WTC11 (cell line): ENCODE measurements around the gene ZBTB20. TPM values are rescaled to one million over a fixed set of nuclear protein-coding genes. Genes with fewer than 3 reads are reported as not detected.

Source experiments
- ATAC-seq: fragments of 200-7000 bp; cut with Tn5 transposase; 2 replicates; pipeline ENCODE4 v1.10.0; 2021; ENCODE audit warnings: mild to moderate bottlenecking, moderate library complexity
- CTCF ChIA-PET: fragments of 300-600 bp; sonication (Branson Sonifier 250); formaldehyde crosslinking; loops from one replicate; lab custom pipeline; 2021; ENCODE audit warnings: antibody characterized with exemption; lab: Charles Lee
- POLR2A ChIA-PET: fragments of 350-600 bp; sonication (Branson Sonifier 250); formaldehyde crosslinking; loops from one replicate; lab custom pipeline; 2021; ENCODE audit warnings: antibody characterized with exemption; lab: Charles Lee
- DNase-seq: peaks from one replicate; pipeline ENCODE4 v3.0.0; 2021; ENCODE audit warnings: low spot score
- H3K27ac Mint-ChIP-seq: 2 replicates; pipeline ENCODE4 v1.8.0; 2021; ENCODE audit warnings: mixed read lengths
- H3K27me3 Mint-ChIP-seq: 2 replicates; pipeline ENCODE4 v1.8.0; 2021; ENCODE audit warnings: low read depth, mild to moderate bottlenecking, moderate library complexity, mixed read lengths
- H3K36me3 Mint-ChIP-seq: 2 replicates; pipeline ENCODE4 v1.8.0; 2021; ENCODE audit warnings: mixed read lengths
- H3K4me1 Mint-ChIP-seq: 2 replicates; pipeline ENCODE4 v1.8.0; 2022; ENCODE audit warnings: mixed read lengths
- H3K4me3 Mint-ChIP-seq: 2 replicates; pipeline ENCODE4 v1.8.0; 2021; ENCODE audit warnings: mild to moderate bottlenecking, moderate library complexity, mixed read lengths
- H3K9me3 Mint-ChIP-seq: 2 replicates; pipeline ENCODE4 v1.8.0; 2021; ENCODE audit warnings: mixed read lengths
- AFF4 ChIP-seq: sonication (generic); formaldehyde crosslinking; IDR thresholded peaks from 2 replicates; pipeline ENCODE4 v1.8.1; 2023; ENCODE audit warnings: mild to moderate bottlenecking, missing genetic modification reagents, borderline replicate concordance
- ATF1 ChIP-seq: sonication (generic); formaldehyde crosslinking; IDR thresholded peaks from 2 replicates; pipeline ENCODE4 v1.8.1; 2023; ENCODE audit warnings: mild to moderate bottlenecking, moderate library complexity, missing genetic modification reagents
- E2F1 ChIP-seq: sonication (generic); formaldehyde crosslinking; IDR thresholded peaks from 2 replicates; pipeline ENCODE4 v1.8.0; 2022; ENCODE audit warnings: mild to moderate bottlenecking, missing genetic modification reagents
- ELF4 ChIP-seq: sonication (generic); formaldehyde crosslinking; IDR thresholded peaks from 2 replicates; pipeline ENCODE4 v1.8.1; 2022; ENCODE audit warnings: low read depth, mild to moderate bottlenecking, moderate library complexity, missing genetic modification reagents
- ERG ChIP-seq: fragments of 250-450 bp; sonication (Bioruptor Pico); IDR thresholded peaks from 2 replicates; pipeline ENCODE4 v1.8.0; 2021; ENCODE audit warnings: mild to moderate bottlenecking
- FOXJ3 ChIP-seq: sonication (generic); formaldehyde crosslinking; IDR thresholded peaks from 2 replicates; pipeline ENCODE4 v1.9.0; 2021; ENCODE audit warnings: missing genetic modification reagents, mild to moderate bottlenecking, borderline replicate concordance
- HMGA2 ChIP-seq: fragments of 250-450 bp; sonication (Bioruptor Pico); IDR thresholded peaks from 2 replicates; pipeline ENCODE4 v1.4.0; 2021; ENCODE audit warnings: mild to moderate bottlenecking, moderate library complexity
- IRF2 ChIP-seq: sonication (generic); formaldehyde crosslinking; IDR thresholded peaks from 2 replicates; pipeline ENCODE4 v1.8.0; 2022; ENCODE audit warnings: low read depth, missing genetic modification reagents, borderline replicate concordance
- KAT7 ChIP-seq: sonication (generic); formaldehyde crosslinking; IDR thresholded peaks from 2 replicates; pipeline ENCODE4 v1.8.1; 2023; ENCODE audit warnings: missing genetic modification reagents, mild to moderate bottlenecking, borderline replicate concordance
- NR2C2 ChIP-seq: sonication (generic); formaldehyde crosslinking; IDR thresholded peaks from 2 replicates; pipeline ENCODE4 v1.8.0; 2022; ENCODE audit warnings: mild to moderate bottlenecking, missing genetic modification reagents
- OVOL2 ChIP-seq: fragments of 250-450 bp; sonication (Bioruptor Pico); IDR thresholded peaks from 2 replicates; pipeline ENCODE4 v1.9.0; 2021; ENCODE audit warnings: mild to moderate bottlenecking, borderline replicate concordance
- SOX15 ChIP-seq: fragments of 250-450 bp; sonication (Bioruptor Pico); IDR thresholded peaks from 2 replicates; pipeline ENCODE4 v1.9.0; 2021; ENCODE audit warnings: mild to moderate bottlenecking
- TP53 ChIP-seq: sonication (generic); formaldehyde crosslinking; IDR thresholded peaks from 2 replicates; pipeline ENCODE4 v1.8.1; 2023; ENCODE audit warnings: mild to moderate bottlenecking, missing genetic modification reagents
- total RNA-seq: library from RNA; stranded (reverse); gene quantifications from 3 replicates; pipeline ENCODE4 v1.2.3, GENCODE V29; 2021
- TF ChIP-seq, protein P1 (sequence below): sonication (generic); formaldehyde crosslinking; IDR thresholded peaks from 2 replicates; pipeline ENCODE4 v1.8.0; 2022; ENCODE audit warnings: missing genetic modification reagents
- TF ChIP-seq, protein P2 (sequence below): sonication (generic); formaldehyde crosslinking; conservative IDR thresholded peaks from 2 replicates; pipeline ENCODE4 v1.8.1; 2022; ENCODE audit warnings: mild to moderate bottlenecking, missing genetic modification reagents
- TF ChIP-seq, protein P3 (sequence below): fragments of 200-600 bp; IDR thresholded peaks from 2 replicates; pipeline ENCODE4 v1.8.0; 2022; ENCODE audit warnings: antibody characterized with exemption
- TF ChIP-seq, protein P4 (sequence below): sonication (generic); formaldehyde crosslinking; IDR thresholded peaks from 2 replicates; pipeline ENCODE4 v1.8.0; 2023; ENCODE audit warnings: missing genetic modification reagents, mild to moderate bottlenecking, borderline replicate concordance

The ZBTB20 gene
- total RNA-seq, 1 experiment from 2014 or later, result 1.5 TPM

GRCh38 chr3:114792159-114792918, 354.7 kb downstream of the ZBTB20 start:
- no peak for TF ChIP-seq E2F1 (CRISPR knock-in tag)
- no peak for TF ChIP-seq IRF2
- TF ChIP-seq ELF4 (CRISPR knock-in tag), result no peak
- TF ChIP-seq, protein P1, sequence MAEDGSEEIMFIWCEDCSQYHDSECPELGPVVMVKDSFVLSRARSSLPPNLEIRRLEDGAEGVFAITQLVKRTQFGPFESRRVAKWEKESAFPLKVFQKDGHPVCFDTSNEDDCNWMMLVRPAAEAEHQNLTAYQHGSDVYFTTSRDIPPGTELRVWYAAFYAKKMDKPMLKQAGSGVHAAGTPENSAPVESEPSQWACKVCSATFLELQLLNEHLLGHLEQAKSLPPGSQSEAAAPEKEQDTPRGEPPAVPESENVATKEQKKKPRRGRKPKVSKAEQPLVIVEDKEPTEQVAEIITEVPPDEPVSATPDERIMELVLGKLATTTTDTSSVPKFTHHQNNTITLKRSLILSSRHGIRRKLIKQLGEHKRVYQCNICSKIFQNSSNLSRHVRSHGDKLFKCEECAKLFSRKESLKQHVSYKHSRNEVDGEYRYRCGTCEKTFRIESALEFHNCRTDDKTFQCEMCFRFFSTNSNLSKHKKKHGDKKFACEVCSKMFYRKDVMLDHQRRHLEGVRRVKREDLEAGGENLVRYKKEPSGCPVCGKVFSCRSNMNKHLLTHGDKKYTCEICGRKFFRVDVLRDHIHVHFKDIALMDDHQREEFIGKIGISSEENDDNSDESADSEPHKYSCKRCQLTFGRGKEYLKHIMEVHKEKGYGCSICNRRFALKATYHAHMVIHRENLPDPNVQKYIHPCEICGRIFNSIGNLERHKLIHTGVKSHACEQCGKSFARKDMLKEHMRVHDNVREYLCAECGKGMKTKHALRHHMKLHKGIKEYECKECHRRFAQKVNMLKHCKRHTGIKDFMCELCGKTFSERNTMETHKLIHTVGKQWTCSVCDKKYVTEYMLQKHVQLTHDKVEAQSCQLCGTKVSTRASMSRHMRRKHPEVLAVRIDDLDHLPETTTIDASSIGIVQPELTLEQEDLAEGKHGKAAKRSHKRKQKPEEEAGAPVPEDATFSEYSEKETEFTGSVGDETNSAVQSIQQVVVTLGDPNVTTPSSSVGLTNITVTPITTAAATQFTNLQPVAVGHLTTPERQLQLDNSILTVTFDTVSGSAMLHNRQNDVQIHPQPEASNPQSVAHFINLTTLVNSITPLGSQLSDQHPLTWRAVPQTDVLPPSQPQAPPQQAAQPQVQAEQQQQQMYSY (CRISPR knock-in tag), result no peak
- TF ChIP-seq AFF4, result no peak
- no peak for TF ChIP-seq KAT7 (CRISPR knock-in tag)
- TF ChIP-seq ERG (CRISPR knock-in tag), result no peak
- no peak for TF ChIP-seq HMGA2 (CRISPR knock-in tag)
- no peak for TF ChIP-seq SOX15
- no peak for TF ChIP-seq TP53 (CRISPR knock-in tag)
- no peak for TF ChIP-seq OVOL2 (CRISPR knock-in tag)
- TF ChIP-seq, protein P2, sequence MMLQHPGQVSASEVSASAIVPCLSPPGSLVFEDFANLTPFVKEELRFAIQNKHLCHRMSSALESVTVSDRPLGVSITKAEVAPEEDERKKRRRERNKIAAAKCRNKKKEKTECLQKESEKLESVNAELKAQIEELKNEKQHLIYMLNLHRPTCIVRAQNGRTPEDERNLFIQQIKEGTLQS (CRISPR knock-in tag), result no peak
- no peak for TF ChIP-seq NR2C2 (CRISPR knock-in tag)
- no peak for TF ChIP-seq FOXJ3 (CRISPR knock-in tag)
- TF ChIP-seq ATF1 (CRISPR knock-in tag), result no peak
- TF ChIP-seq, protein P3, sequence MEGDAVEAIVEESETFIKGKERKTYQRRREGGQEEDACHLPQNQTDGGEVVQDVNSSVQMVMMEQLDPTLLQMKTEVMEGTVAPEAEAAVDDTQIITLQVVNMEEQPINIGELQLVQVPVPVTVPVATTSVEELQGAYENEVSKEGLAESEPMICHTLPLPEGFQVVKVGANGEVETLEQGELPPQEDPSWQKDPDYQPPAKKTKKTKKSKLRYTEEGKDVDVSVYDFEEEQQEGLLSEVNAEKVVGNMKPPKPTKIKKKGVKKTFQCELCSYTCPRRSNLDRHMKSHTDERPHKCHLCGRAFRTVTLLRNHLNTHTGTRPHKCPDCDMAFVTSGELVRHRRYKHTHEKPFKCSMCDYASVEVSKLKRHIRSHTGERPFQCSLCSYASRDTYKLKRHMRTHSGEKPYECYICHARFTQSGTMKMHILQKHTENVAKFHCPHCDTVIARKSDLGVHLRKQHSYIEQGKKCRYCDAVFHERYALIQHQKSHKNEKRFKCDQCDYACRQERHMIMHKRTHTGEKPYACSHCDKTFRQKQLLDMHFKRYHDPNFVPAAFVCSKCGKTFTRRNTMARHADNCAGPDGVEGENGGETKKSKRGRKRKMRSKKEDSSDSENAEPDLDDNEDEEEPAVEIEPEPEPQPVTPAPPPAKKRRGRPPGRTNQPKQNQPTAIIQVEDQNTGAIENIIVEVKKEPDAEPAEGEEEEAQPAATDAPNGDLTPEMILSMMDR, result no peak
- TF ChIP-seq, protein P4, sequence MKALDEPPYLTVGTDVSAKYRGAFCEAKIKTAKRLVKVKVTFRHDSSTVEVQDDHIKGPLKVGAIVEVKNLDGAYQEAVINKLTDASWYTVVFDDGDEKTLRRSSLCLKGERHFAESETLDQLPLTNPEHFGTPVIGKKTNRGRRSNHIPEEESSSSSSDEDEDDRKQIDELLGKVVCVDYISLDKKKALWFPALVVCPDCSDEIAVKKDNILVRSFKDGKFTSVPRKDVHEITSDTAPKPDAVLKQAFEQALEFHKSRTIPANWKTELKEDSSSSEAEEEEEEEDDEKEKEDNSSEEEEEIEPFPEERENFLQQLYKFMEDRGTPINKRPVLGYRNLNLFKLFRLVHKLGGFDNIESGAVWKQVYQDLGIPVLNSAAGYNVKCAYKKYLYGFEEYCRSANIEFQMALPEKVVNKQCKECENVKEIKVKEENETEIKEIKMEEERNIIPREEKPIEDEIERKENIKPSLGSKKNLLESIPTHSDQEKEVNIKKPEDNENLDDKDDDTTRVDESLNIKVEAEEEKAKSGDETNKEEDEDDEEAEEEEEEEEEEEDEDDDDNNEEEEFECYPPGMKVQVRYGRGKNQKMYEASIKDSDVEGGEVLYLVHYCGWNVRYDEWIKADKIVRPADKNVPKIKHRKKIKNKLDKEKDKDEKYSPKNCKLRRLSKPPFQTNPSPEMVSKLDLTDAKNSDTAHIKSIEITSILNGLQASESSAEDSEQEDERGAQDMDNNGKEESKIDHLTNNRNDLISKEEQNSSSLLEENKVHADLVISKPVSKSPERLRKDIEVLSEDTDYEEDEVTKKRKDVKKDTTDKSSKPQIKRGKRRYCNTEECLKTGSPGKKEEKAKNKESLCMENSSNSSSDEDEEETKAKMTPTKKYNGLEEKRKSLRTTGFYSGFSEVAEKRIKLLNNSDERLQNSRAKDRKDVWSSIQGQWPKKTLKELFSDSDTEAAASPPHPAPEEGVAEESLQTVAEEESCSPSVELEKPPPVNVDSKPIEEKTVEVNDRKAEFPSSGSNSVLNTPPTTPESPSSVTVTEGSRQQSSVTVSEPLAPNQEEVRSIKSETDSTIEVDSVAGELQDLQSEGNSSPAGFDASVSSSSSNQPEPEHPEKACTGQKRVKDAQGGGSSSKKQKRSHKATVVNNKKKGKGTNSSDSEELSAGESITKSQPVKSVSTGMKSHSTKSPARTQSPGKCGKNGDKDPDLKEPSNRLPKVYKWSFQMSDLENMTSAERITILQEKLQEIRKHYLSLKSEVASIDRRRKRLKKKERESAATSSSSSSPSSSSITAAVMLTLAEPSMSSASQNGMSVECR, result no peak
- Mint-ChIP-seq H3K27ac (no peak overlapping the region), H3K27me3 (no peaks in the 10 kb centered on the region), H3K4me1 (peaks cover 13% of the 10 kb centered on the region), H3K9me3 (no peaks in the 10 kb centered on the region), H3K36me3 (no peaks in the 10 kb centered on the region), H3K4me3 (no peak overlapping the region)
- ChIA-PET CTCF (interaction anchor here (1.3 kb wide), 1 partner anchor 9 kb away, joined by 4 read pairs; no protein-coding TSS in a partner anchor), POLR2A (no interaction called here)
- ATAC-seq (no peak), DNase-seq (no peak)
